GM18526 (cell line): Measurements from ENCODE around the gene SEPTIN10.

Experiments used
- POLR2A ChIP-seq: IDR thresholded peaks from 3 replicates; pipeline ENCODE4 v1.6.1; 2011; ENCODE audit not compliant: insufficient read length; ENCODE audit errors: extremely low read depth

Gene SEPTIN10

DNA sequence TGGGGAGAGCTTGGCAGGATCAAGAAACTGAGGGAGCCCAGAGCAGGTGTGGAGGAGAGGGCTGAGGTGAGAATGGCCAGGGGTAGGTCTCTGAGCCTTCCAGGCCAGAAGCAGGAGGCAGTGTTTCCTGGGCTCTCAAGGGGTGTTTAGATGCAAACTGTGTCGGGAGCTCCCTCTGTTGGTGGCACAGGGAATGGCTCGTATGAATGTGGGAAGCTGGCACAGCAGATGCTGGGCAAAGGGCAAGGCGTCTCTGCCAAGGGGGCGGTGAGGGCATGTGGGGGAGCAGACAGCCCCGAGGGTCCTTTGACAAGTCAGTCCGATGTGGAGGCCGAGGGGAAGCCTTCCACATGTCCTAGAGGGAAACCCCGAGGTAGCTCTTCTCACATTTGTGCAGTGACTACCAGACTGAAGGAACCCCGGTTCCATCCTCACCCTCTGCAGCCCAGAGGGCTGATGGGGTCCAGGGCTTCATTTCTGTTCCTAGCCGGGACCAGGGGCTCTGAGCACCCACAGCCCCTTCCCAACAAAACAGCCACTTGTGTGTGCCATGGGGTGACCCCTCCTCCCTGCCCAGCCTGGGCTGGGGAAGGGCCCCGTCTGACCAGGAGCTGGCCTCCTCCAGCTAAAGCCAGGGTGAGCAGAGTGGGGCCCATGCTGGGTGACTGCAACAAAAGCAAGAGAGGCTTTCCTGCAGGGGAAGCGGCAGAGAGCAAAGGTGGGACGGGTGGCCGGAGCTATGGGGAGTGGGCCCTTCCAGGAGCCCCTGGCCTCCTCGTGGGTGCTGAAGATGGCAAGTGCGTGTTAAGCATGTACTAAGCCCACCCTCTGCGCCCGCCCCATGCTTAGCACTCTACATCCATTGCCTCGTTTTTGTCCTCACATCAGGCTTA, 103.4 kb downstream of the SEPTIN10 start:
- no peak for TF ChIP-seq POLR2A

DNA sequence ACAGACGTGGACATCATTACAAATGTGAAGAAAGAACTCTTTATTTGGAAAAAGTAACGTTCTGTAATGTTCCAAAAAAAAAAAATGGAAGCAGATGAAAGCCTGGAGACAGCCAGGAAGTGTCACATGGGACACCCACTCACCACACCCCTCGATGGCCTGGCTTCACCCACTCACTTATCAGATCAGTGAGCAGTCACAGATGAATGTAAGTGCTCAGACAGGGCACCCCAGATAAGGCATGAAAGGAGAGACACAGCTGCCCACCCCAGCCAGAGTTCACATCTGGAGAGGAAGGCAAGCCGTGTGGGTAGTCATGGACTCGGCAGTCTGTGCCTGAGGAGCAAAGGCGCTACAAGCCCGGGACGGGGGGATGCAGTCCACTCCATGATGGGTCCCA, 105.2 kb downstream of the SEPTIN10 start:
- TF ChIP-seq POLR2A: no peak

DNA sequence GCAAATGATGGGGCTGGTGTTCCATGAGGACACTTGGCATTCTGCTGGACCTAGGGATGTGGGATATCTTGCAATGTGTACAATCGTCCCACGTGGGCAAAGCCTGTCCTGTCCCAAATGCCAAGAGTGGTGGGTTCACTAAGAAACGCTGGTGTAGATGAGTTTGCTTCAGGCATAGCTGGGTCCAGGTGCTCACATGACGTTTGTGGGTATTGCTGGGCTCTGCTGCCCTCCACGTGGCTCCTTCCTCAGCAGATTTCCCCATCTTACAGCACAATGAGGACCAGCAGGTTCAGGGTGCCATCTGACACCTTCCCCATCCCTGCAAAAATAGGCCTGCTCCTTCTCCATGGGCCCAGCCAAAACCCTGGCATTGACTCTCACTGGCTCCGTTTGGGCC, 105.9 kb downstream of the SEPTIN10 start:
- TF ChIP-seq POLR2A: no peak

DNA sequence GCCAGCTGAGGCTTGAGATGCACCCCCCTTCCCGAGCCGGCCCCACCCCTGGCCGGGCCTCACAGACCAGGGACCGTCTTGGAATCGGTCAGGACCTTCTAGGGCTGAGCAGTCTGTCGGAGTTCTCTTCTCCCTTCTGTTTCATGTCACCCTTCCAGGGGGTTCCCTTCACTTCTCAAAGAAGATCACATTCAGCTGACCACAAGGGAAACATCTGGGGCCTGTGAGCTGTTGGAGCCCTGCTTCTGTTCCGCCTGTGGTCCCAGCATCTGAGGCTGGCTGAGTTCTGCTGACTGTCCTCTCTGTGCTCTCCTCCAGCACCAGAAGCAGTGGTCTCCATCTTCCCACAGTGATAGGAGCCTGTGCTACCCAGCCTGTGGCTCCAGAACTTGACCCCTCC, 106.5 kb downstream of the SEPTIN10 start:
- no peak for TF ChIP-seq POLR2A

DNA sequence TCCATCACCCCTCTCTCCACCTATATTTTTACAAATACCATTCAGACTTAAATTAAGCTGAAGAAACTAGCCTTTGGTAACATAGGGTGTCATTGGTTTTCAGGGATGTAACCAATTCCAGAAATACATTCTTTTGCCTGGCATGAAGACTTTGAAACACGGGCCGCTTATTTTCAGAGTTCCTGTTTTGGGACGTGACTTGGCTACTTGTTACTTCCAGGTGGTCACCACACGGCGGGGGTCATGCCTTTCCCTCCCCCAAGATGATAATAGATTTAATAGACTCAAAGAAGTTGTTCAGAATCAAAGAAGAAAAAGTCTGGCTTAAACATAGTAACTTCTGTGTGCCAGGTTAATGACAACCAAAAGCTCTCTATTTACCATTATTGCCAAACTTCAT, 110.6 kb downstream of the SEPTIN10 start:
- TF ChIP-seq POLR2A: no peak

- no peak for TF ChIP-seq POLR2A
Observed at GRCh38 chr2:109501461-109501860, 112.3 kb downstream of the SEPTIN10 start.

DNA sequence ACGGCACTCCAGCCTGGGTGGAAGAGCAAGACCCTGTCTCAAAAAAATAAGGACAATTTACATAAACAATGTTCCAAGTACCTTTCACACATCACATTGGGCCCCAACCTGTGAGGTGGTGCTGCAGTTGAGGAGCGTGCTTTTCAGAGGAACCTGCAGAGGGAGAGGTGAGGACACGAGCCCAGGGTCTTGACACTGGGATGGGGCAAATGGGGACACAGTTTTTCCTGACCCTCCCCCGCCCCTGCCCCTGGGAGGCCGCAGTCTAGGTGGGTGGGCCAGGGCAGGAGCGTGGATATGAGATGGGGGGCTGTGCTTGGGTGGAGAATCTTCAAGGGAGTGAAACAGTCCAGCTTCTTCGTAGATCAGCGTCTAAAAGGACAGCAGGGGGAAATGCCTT, 112.9 kb downstream of the SEPTIN10 start:
- no peak for TF ChIP-seq POLR2A

DNA sequence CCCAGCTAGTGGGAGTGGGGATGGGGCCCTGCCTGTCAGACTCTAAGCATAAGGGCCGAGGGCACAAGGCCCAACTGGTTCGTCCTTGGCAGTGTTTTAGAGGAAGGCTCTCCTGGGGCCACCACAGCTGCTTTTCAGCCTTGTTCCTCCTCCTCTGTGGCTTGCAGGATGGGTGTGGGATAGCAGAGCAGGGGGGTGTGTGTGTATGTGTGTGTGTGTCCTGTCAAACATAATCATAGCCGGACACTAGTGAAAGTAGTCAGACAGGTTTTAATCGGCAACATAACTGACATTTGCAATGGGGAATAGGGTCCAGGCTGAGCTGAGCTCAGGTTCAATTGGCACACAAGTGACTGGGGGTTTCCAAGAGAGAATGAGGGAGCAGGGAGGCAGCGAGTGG, 114.2 kb downstream of the SEPTIN10 start:
- TF ChIP-seq POLR2A: no peak

GRCh38 chr2:109498906-109499305, 114.9 kb downstream of the SEPTIN10 start:
- no peak for TF ChIP-seq POLR2A

DNA sequence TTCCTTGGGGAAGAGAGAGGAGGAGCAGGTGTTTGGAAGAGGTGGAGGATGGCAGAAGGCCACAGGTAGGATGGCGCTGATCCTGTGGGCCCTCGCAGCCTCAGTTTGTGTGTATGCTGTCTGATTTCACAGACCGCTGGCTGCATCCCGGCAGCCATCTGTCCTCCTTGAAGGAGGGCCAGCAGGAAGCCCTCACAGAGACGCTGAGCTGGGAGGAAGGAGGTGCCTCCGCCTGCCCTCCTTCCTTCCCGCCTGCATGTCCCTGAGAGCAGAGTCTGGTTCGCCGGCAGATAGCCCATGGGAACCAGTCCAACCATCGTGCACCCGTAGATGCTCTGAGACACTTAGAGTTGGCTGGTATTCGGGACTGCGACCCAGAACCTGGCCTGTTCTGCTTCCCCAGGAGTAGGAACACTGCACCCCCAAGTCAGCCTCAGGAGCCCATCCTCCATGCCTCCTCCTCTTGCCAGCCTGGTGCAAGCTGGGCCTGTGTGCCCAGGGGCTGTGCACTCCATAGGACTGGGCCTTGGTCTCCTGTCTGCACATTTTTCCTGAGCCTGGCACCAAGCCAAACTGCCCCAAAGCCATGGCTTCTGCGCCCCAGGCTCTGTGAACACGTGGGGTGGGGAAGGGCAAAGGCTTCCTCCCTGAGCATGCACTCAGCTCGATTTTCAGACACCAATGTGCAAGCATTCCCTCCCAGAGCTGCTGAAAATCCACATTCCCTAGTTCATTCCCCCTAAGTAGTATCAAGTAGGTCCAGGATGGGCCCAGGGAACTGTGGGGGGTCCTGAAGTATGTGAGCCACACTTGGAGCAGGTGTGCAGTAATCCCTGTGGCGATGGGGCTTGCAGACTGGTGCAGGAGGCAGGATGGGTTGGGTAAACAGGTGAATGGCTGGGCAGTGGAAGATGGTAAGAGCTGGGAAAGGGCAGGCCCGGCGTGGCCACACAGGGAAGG, 115.6 kb downstream of the SEPTIN10 start:
- no peak for TF ChIP-seq POLR2A

DNA sequence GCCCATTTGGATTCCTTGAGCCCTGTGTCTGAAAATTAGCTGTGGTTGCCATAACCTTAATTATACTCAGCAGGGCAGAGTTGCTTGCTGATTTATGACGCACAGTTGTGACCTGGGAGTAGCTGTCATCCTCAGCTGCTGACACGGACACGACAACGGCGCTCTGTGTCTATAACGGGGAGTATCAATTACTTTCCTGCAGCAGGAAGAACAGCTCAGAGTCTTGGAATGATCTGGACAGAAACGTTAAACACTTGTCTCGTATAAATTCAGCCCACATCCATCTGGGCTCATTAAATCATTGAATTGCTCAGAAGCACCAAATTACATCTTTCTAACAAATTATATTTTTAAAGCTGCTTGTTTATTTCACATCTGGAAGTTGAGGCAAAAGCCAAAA, 116.3 kb downstream of the SEPTIN10 start:
- TF ChIP-seq POLR2A: no peak

GRCh38 chr2:109494351-109494750, 119.4 kb downstream of the SEPTIN10 start:
- no peak for TF ChIP-seq POLR2A

GRCh38 chr2:109493176-109493935, 120.4 kb downstream of the SEPTIN10 start:
- TF ChIP-seq POLR2A: no peak
